Peyer's patch (tissue), 4 donors: ENCODE measurements around the gene PRODH.

Experiments used
- CTCF ChIP-seq, 6 experiments: fragments of 450-650 bp in 4 of 6; fragments of 200-600 bp in 2 of 6; sonication (generic) in 1 of 6; IDR thresholded peaks; one replicate each; pipeline ENCODE4 v1.5.1; 2017 to 2019; ENCODE audit warnings: antibody characterized with exemption in 6 of 6, mild to moderate bottlenecking in 3 of 6, moderate library complexity in 1 of 6
- POLR2A ChIP-seq, 2 donors: fragments of 450-650 bp; IDR thresholded peaks; one replicate each; pipeline ENCODE4 v1.5.1; 2017; ENCODE audit warnings: antibody characterized with exemption in 2 of 2, mild to moderate bottlenecking in 2 of 2, moderate library complexity in 2 of 2

DNA sequence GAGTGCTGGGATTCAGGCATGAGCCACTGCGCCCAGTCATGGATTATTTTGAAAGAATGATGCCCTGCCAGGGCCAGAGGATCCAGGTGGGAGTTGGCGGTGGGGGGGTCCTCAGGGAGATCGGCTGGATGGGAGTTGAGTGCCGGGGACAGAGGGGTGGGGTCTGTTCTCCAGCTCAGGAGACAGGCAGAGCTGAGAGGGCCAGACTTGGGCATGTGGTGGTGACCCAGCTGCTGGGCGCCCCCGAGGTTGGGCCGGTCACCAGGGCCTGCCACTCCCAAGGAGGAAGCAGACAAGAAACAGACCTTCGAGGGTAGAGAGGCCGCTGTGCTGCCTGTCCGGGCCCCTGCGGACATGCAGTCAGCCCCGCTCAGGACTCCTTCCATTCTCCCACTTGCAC lies 11.8 kb upstream of the PRODH start:
- TF ChIP-seq POLR2A (IDR thresholded peaks at IDR 0.05) (no peak), CTCF (IDR thresholded peaks at IDR 0.05) (no peak)
